HG02938 (cell line): ENCODE results near the gene PSMG4.
"Not testable (repeated sequence)": the region's sequence is repeated elsewhere in the genome, so short reads cannot be mapped to it uniquely, and the experiment has no call there.

Experiments
- ATAC-seq: cut with Tn5 transposase; IDR thresholded peaks from one replicate; pipeline ENCODE4 v1.9.1; 2021; ENCODE audit warnings: mild to moderate bottlenecking, moderate library complexity; ENCODE audit not compliant: unreplicated experiment

Gene PSMG4

DNA sequence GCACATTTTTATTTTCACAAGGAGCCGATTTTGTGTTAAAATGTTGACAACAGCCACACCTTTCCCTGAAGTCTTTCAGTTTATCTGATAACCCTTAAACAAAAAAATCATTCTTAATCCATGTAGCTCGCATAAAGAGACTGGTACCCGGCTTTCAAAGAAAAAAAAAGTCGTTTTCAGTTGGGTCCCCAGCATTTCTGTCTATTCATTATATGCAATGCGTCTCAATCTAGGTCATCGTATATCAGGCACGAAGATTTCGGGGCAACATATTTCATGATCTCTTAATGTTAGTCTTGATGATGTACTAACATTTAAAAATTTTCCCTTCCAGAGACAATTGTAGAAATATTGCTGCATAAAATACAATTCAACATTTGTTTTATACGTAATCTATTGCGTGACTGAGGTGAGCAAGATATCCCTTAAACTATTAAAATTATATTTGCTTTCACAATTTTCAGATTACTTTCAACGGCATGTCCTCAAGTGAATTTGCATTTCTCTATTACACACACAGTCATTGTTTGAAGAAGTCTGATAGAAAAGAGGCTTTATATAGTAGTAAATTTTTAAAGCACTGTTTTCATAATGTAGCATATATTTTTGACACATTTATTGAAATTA is 28.4 kb upstream of the PSMG4 start:
- no peak for ATAC-seq

DNA sequence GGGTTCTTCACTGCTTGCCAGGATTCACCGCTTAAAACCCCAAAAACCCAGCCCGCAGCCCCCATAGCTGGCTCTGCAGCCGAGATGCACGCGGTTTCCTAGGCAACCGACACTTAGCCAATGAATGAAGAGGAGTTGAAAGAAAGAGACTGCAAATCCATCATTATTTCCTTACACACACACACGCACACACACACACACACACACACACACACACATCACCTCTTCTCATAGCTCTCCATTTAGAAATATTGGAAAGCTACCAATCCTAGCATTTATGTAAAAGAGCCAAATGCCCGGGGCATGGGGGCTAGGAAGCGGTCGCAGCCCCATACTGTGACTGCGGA is 27.9 kb upstream of the PSMG4 start:
- ATAC-seq, result no peak

DNA sequence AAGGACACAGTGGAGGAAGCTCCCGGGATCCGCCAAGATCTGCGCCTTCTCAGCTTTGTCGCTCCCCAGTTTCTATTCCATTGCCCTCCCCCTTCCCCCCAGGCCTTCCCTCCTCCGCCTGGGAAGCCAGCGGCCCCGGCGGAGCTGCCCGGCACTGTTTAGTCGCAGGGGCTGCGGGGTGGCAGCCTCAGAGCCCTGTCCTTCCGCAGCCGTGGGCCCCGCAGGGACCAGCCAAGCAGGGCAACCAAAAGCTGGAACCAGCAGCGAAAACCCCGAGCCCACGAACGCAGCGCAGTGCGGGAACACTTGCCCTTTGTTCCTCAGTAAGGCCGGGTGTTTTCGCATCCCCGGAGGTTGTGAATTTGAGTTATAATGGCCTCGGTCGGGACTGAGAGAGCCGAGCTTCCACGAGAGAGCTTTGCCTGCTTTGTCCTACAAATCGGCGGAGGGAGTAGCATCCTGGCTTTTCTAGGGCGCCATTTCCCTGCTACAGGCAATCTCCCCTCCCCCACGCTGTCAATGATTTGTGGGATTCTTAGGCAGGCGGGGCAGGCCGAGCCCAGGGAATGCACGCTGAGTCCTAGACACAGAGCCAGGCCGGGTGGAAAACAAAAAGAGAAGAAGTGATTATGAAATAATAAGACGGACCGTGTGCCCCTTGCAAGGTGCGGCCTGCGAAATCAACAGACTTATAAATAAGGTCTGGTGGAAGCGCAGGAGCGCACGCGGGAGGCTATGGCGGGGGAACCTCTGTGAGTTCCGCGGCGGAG is 27.3 kb upstream of the PSMG4 start:
- ATAC-seq, result no peak

DNA sequence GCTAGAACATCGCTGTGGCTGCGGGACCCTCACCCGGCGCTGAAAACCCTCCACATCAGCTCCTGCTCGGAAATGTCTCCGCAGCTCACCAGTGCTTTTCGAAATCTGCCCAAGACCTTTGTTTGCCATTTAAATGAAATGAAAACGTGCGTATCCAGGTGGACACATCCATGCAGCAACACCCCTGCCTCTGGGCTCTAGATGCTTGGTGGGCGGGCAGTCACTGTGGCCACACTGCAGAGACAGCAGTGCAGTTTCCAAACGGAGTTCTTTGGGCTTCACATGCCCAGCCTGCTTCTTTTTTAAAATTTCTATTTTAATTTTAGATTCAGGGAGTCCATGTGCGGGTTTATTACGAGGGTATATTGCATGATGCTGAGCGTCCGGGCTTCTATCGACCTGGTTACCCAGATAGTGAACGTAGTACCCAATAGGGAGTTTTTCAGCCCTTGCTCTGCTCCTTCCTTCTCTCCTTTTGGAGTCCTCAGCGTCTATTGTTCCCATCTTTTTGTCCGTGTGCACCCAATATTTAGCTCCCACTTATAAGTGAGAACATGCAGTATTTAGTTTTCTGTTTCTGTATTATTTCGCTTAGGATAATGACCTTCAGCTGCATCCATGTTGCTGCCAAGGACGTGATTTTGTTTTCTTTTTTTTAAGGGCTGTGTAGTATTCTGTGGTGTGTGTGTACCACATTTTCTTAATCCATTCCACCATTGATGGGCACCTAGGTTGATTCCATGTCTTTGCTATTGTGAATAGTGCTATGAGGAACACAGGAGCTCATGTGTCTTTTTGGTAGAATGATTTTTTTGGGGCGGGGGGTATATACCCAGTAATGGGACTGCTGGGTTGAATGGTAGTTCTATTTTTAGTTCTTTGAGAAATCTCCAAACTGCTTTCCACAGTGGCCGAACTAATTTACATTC is 26.5 kb upstream of the PSMG4 start:
- ATAC-seq, result no peak

DNA sequence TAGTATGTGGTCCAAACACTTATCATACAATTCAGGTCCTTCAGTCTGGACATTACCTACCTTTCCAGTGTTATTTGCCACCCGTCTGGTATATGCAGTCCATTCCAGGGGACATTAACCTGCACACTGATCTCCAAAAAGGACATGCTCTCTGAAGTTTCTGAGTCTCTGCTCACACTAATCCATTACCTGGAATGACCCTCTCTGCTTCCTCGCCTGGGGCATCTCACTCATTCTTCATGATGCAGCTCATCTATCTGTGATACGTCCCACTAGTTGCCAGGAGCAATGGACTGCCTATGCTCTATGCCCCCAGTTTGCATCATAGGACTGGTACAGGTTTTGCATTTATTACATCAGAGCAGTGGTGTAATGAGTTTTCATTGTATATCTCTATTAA is 25.4 kb upstream of the PSMG4 start:
- no peak for ATAC-seq

DNA sequence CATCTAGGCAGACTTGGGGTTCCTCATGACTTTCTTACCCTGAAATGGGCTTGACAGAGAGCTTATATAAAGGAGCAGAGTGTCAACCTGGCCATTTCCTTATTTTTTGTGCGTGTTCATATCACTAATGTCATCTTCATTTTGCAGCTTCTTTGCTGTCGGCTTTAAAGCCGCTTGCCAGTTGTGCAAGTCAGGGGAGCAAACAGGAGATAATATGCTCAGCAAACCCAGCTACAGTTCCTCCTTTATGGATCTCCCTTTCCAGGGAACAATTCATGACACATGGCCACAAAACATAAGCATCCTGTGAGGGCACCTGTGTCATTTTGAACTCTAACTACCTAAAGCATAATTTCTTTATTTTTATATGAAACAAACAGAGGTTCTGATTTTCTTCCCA is 24.8 kb upstream of the PSMG4 start:
- no peak for ATAC-seq

DNA sequence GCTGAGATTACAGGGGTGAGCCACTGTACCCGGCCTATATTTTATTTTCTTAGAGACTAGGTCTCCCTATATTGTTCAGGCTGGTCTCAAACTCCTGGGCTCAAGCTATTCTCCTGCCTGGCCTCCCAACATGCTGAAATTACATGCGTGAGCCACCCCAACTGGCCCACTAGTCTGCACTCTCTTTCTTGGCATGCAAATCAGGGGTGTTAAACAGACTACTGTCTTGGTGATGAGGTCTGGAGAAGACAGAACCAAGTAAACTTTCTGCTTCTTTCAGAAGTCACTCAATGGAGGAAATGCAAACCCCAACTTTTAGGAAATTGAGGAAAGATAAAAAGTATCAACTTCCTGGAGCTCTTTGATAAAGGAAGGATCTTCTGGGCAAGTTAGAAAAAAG is 23.3 kb upstream of the PSMG4 start:
- no peak for ATAC-seq

DNA sequence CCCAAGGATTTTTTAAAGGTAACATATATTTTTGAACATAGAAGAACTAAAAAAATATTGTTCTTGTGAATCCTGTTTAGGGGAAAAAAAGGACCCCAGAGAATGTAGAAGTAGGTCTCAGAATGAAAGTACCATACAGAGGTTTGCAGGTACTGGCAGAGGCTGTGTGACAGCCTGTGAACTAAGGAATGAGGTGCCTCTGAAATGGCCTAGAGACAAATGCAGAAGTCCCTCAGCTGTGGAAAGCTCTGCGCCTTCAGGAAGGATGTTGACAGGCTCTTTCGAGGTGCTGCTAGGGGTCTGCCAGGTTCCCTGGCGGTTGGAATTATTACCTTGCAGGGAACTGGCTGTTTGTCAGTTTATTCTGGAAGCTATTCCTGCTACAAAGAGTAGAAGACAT is 22.7 kb upstream of the PSMG4 start:
- ATAC-seq, result no peak

DNA sequence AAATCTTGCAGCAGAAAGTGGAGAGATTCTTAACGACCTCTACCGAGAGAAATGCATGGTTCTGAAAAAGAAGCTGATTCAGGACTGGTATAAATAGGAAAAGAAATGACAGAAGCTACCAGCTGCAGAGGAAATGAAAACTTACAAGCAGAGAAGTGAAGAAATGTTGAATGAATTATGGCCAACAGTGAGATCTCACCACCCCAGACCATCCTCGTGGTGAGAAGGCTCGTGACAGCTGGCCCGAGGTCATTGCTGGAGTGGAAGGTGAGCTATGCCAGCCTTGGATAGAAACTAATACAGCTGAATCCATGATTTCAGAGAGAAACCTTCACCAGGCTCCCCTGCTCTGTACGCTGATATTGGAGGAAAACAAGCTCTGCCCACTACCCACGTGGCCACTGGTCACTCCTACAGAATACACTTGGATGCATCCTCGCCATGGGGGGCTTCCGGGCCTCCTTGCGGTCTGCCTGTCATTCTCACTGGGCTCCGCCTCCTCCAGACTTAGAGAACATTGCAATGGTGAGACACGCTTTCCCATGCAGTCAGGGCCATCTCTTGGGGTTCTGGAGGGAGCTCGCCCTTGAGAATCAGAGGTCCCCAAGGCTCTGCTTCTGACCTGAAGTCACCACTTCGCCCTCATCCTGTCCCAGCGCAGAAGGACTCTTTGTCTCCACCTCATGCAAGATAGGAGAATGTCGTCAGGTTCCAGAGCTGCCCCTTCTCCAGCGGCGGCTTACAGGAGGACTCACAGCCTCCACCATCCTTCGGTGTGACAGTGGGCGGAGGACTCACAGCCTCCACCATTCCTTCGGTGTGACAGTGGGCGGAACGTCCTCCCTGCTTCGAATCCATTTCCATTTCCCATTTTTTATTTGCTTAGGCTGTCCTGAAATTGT is 20.7 kb upstream of the PSMG4 start:
- no peak for ATAC-seq

DNA sequence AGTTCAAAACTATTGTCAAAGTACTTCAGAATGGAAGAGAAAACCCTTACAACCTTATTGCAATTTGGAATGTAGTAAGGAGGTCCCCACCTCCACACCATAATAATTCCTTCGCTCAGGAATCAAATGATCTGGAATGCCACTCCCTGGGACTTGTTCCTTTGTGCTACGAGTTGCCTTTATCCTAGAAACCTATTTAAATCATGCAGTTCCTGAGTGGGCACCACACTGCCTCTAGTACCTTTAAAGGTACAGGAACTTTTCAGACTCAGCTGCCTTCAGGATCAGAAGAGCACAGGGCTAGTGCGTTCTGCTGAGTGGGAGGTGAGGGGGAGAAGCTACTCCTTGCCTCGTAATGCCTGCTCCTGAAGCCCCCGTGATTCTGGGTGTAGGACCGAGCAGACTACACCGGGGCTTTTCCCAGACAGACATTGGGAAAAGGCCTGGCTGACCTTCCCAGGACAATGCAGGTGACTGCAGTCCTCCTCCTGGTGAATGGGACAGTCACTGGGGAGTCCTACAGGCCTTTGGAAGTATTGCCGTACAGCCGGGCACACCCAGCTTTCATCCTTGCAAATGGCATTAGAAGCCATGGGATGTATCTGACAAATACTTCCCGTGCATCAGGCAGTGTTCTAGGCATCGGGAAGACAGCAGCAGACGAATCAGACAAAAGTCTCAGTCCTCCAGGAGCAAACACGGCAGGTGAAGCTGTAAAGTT is 19.5 kb upstream of the PSMG4 start:
- no peak for ATAC-seq

DNA sequence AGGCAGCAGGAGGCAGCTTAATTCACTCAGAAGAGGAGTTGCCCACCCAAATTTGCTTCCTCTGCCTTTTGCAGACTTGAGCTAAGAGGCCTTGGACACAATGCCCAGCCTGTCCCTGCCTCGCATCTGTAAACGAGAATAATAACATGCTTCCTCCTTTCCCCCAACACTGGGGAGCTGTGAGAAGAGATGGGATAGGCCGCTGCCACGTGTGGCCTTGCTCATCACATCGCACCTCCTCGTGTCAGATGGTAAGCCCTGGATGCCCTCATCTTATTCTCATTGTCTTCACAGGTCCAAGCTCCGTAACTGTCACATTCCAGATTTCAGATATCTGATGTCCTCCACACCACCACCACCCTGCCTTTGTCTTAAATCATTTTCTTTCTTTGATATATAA is 18.2 kb upstream of the PSMG4 start:
- ATAC-seq, result no peak

DNA sequence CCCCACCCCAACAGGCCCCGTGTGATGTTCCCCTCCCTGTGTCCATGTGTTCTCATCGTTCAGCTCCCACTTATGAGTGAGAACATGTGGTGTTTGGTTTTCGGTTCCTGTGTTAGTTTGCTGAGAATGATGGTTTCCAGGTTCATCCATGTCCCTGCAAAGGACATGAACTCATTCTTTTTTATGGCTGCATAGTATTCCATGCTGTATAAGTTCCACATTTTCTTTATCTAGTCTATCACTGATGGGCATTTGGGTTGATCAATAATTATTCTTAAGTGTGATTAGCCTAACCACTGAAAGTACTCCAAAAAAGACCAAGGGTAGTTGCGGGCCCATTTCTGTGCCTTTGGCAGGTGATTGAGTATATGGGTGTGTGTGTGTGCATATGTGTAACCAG is 17.0 kb upstream of the PSMG4 start:
- ATAC-seq, result not testable (repeated sequence)

DNA sequence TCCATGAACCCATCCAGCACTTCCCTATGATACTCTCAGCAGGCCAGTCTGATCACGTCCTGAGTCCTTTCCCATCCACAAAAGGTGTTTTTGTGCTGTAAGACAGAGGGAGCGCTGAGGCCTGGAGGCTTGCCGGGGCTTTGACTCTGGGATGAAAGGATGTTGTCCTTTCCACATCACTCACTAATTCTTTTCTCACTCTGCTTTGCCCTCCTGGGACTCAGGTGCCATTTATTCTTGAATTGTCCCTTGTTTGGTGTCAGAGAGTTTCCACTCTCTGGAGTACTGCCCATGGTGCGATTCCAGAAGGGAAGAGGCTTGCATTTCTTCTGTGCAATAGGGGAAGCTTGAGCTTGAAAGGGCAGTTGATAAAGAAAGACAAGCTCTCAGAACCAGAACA is 16.0 kb upstream of the PSMG4 start:
- ATAC-seq, result no peak

DNA sequence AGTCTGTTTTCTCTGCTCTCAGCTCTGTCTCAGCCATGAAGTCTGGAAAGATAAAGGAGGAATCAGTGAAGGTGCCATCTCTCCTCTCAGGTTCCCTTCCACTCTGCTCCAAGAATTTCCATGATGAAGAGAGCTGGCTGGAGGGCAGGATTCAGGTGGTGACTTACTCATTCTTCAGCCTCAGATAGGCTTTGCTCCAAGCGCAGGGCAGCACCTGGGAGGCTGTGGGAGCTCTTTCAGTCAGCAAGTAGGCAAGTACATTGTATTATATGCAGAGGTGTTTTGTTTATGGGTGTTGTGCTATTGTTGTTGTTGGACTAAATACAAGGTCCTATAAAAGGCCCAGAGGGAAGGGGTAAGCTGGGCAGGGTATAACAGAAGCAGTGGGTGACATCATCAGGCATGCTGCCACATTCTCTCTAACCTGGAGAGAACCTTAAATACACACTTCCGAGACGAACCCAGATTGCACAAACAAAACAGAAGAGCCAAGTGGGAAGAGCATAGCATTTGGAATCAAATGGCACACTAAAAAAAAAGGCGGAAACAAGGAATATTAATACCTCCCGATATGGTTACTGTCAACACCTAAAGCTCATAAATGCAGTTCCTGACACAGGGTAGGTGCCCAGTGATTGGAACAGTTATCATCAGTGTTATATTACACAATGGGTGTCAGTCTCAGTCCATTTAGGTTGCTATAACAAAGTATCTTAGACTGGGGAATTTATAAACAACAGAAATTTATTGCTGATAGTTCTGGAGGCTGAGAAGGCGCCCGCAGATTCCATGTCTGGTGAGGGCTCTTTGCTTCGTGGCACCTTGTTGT is 14.5 kb upstream of the PSMG4 start:
- ATAC-seq, result no peak

DNA sequence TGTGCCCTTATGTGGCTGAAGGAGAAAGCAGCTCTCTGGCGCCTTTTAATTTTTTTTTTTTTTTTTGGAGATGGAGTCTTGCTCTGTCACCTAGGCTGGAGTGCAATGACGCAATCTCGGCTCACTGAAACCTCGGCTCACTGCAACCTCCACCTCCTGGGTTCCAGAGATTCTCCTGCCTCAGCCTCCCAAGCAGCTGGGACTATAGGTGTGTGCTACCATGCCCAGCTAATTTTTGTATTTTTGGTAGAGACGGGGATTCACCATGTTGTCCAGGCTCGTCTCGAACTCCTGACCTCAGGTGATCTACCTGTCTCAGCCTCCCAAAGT is 13.9 kb upstream of the PSMG4 start:
- ATAC-seq, result not testable (repeated sequence)

DNA sequence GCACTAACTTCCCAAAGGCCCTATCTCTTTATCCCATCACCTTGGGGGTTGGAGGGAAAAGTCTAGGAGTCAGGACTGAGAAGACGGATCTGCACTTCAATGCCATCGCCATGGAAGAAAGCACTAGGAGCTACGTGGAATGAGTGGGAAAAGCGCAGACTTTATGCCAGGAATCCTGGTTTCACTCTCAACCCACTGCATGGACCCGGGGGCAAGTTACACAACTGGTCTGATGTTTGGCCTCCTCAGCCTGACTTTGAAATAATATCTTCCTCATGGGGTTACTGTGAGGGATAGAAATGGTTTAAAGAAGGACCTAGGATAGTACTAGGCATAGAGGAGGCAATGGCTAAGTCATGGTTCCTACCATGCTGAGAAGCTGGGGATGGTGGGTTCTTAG is 13.5 kb upstream of the PSMG4 start:
- no peak for ATAC-seq

DNA sequence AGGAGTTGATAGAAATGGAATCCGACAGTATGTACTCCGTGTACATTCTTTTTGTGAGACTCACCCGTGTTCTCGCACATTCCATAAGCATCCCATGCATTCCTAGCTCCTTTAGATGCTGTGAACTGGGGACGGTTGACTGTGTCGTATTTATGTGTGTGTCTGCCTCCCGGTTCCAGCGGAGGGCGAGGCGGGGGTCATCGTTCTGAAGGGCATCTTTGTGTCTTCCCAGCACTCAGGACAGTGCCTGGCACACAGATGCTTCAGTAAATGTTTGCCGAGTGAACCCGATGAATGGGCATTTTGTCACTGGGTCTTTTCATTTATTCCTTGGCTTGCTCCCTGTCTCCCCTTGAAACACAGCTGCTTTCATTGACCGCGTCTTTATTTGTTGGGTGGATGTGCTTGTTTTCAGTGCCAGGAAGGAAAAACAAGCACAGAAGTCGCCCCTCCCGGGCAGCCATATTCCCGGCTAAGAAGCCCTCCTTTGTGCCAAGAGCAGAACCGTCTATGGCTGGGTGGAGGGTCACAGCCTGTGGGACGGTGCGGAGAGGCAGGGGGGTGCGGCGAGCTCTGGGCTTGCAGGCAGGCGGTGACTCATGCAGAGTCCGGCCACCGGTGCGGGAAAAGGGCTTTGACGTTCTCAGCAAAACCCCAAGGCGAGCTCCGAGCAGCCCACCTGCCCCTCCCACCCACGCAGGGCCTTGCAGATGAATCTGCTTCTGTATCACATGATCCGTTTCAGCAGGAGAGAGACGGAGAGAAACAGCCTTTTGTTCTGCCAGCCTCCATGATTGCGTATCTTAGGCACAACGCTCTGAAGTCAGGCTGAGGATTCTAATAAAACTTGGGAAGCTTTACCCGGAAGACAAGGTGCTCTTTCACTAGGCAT is 11.2 kb upstream of the PSMG4 start:
- ATAC-seq, result no peak

DNA sequence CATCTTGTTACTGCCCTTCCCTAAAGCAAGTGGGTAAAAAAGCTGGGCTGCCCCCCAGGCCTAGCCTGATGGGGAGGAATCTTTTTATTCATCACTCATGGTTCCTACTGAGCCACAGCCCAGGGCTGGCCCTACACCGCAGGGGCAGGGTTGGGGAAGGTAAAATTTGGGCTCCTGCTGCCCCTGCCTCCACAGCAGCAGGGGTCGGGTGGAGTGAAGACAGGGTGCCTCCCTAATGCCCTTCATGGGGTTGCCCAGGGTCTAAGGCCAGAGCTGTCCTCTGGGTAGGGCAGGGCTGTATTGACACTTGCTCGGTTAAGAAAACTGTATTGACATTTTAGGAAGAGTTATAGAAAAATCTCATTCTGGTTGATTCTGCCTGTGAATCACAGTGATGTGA is 8.9 kb upstream of the PSMG4 start:
- no peak for ATAC-seq
